GM23338 (cell line): ENCODE measurements around the gene CRYZL1.

Experiments used
- CREB1 ChIP-seq: fragments of 250-450 bp; sonication (Bioruptor Pico); IDR thresholded peaks from 2 replicates; pipeline ENCODE4 v1.5.0; 2020; ENCODE audit warnings: low read depth, mild to moderate bottlenecking, moderate library complexity
- CTCF ChIP-seq, 2 experiments: fragments of 200-600 bp in 1 of 2; sonication (generic) in 1 of 2; conservative IDR thresholded peaks; 2 replicates each; pipeline versions ENCODE4 v1.5.1 to v1.6.1; 2016 to 2017; ENCODE audit warnings: antibody characterized with exemption in 2 of 2, low read depth in 2 of 2, mild to moderate bottlenecking in 2 of 2, moderate library complexity in 1 of 2
- ETS1 ChIP-seq: IDR thresholded peaks from 2 replicates; pipeline ENCODE4 v1.6.1; 2016; ENCODE audit warnings: antibody characterized with exemption
- EZH2 ChIP-seq: fragments of 200-600 bp; sonication (generic); IDR thresholded peaks from one replicate; pipeline ENCODE4 v1.8.0; 2017; ENCODE audit warnings: antibody characterized with exemption, mild to moderate bottlenecking, low read depth; ENCODE audit not compliant: unreplicated experiment
- EZH2phosphoT487 ChIP-seq: fragments of 200-600 bp; sonication (generic); IDR thresholded peaks from one replicate; pipeline ENCODE4 v1.8.1; 2018; ENCODE audit warnings: antibody characterized with exemption; ENCODE audit not compliant: unreplicated experiment
- JUNB ChIP-seq: IDR thresholded peaks from one replicate; pipeline ENCODE4 v1.6.1; 2016; ENCODE audit warnings: antibody characterized with exemption; ENCODE audit not compliant: unreplicated experiment
- POLR2AphosphoS5 ChIP-seq: IDR thresholded peaks from 2 replicates; pipeline ENCODE4 v1.6.1; 2016; ENCODE audit warnings: antibody characterized with exemption, low read depth
- STAT1 ChIP-seq: IDR thresholded peaks from one replicate; pipeline ENCODE4 v1.6.1; 2016; ENCODE audit warnings: antibody characterized with exemption; ENCODE audit not compliant: unreplicated experiment
- ZNF462 ChIP-seq: fragments of 250-450 bp; sonication (Bioruptor Pico); IDR thresholded peaks from 2 replicates; pipeline ENCODE4 v1.5.0; 2020; ENCODE audit warnings: mild to moderate bottlenecking, moderate library complexity
- TF ChIP-seq, protein P1 (sequence below): IDR thresholded peaks from one replicate; pipeline ENCODE4 v1.6.1; 2018; ENCODE audit warnings: antibody characterized with exemption; ENCODE audit not compliant: unreplicated experiment

DNA sequence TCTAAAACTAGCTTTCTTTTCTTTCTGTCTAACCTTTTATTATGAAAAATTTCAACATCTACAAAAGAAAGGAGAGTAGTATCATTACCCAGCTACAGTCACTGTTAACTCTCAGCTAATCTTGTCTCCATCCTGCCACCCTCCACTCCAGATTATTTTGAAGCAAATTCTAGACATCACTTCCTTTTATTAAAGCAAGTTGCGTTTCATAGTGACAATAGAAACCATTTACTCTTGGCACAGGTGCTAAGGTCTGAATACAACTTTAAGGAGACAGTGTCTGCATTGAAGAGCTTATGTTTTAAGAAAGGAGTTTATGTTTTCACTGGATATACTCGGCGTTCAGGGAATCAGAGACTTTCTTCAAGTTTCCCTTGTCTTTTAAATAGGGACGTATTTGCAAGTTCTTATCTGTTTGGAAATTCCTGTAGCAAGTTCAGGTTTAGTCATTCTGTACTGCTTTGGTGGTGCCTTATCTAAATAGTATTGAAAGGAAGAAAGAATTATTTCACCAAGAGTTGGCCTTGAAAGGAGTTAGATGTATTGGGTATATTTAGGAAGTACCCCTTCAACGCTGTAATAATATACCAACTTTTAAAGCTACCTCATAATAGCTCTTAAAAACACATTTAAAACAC, 43.5 kb upstream of the CRYZL1 start:
- no peak for TF ChIP-seq CTCF (conservative IDR thresholded peaks at IDR 0.05; ENCODE audit: low read depth in 2 of 2)
- TF ChIP-seq POLR2AphosphoS5: no peak
- no peak for TF ChIP-seq EZH2phosphoT487
- TF ChIP-seq EZH2: no peak
- TF ChIP-seq, protein P1, sequence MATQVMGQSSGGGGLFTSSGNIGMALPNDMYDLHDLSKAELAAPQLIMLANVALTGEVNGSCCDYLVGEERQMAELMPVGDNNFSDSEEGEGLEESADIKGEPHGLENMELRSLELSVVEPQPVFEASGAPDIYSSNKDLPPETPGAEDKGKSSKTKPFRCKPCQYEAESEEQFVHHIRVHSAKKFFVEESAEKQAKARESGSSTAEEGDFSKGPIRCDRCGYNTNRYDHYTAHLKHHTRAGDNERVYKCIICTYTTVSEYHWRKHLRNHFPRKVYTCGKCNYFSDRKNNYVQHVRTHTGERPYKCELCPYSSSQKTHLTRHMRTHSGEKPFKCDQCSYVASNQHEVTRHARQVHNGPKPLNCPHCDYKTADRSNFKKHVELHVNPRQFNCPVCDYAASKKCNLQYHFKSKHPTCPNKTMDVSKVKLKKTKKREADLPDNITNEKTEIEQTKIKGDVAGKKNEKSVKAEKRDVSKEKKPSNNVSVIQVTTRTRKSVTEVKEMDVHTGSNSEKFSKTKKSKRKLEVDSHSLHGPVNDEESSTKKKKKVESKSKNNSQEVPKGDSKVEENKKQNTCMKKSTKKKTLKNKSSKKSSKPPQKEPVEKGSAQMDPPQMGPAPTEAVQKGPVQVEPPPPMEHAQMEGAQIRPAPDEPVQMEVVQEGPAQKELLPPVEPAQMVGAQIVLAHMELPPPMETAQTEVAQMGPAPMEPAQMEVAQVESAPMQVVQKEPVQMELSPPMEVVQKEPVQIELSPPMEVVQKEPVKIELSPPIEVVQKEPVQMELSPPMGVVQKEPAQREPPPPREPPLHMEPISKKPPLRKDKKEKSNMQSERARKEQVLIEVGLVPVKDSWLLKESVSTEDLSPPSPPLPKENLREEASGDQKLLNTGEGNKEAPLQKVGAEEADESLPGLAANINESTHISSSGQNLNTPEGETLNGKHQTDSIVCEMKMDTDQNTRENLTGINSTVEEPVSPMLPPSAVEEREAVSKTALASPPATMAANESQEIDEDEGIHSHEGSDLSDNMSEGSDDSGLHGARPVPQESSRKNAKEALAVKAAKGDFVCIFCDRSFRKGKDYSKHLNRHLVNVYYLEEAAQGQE: no peak
- no peak for TF ChIP-seq ZNF462 (CRISPR knock-in tag)
- no peak for TF ChIP-seq JUNB
- no peak for TF ChIP-seq CREB1 (CRISPR knock-in tag)
- no peak for TF ChIP-seq ETS1
- TF ChIP-seq STAT1: no peak
